Measurements from ENCODE around the gene CALCOCO1. TPM values are rescaled to one million over a fixed set of nuclear protein-coding genes. Genes with fewer than 3 reads are reported as not detected.
"Not testable (repeated sequence)": the region's sequence is repeated elsewhere in the genome, so short reads cannot be mapped to it uniquely, and the experiment has no call there.

CALCOCO1 gene
- polyA plus RNA-seq, 1 donor from 2014 or later: 52.0 TPM

GRCh38 chr12:53729644-53730043, 2.4 kb upstream of the CALCOCO1 start:
- Mint-ChIP-seq H3K36me3 (peaks cover 1% of the 10 kb centered on the region), H3K27me3 (peaks cover 8% of the 10 kb centered on the region), H3K4me1 (peaks cover 9 to 16% (median 11%) of the 10 kb centered on the region in 3 donors), H3K4me3 (no peak overlapping the region), H3K9me3 (no peaks in the 10 kb centered on the region), H3K27ac (no peak overlapping the region)

GRCh38 chr12:53728206-53728605, 954 bp upstream of the CALCOCO1 start:
- H3K27ac Mint-ChIP-seq: peak overlapping the region; percentile 8 to 95 (median 70)
- peak overlapping the region in 3 of 4 donors; percentile 0 to 98 (median 86) for H3K4me3 Mint-ChIP-seq
- H3K4me1 Mint-ChIP-seq: peaks cover 9 to 16% (median 11%) of the 10 kb centered on the region in 3 donors
- peaks cover 1% of the 10 kb centered on the region for H3K36me3 Mint-ChIP-seq
- H3K27me3 Mint-ChIP-seq: peaks cover 8% of the 10 kb centered on the region
- H3K9me3 Mint-ChIP-seq: no peaks in the 10 kb centered on the region

- peaks cover 2% of the 10 kb centered on the region for H3K27me3 Mint-ChIP-seq
- no peaks in the 10 kb centered on the region for H3K9me3 Mint-ChIP-seq
- peak overlapping the region; percentile 8 to 95 (median 70) for H3K27ac Mint-ChIP-seq
- peak overlapping the region; percentile 86 to 100 (median 97) for H3K4me3 Mint-ChIP-seq
- H3K36me3 Mint-ChIP-seq: peaks cover 6% of the 10 kb centered on the region
- H3K4me1 Mint-ChIP-seq: peaks cover 9 to 16% (median 11%) of the 10 kb centered on the region in 3 donors
Observed at GRCh38 chr12:53726946-53727309, 324 bp downstream of the CALCOCO1 start.

GRCh38 chr12:53726341-53726740, 911 bp downstream of the CALCOCO1 start:
- Mint-ChIP-seq H3K4me3 (peak overlapping the region; percentile 67 to 100 (median 91)), H3K36me3 (peaks cover 6% of the 10 kb centered on the region), H3K9me3 (no peaks in the 10 kb centered on the region), H3K27ac (peak overlapping the region in 1 of 3 donors; percentile 57), H3K27me3 (no peaks in the 10 kb centered on the region), H3K4me1 (peaks cover 9 to 16% (median 11%) of the 10 kb centered on the region in 3 donors)

GRCh38 chr12:53725824-53726223, 1.4 kb downstream of the CALCOCO1 start:
- Mint-ChIP-seq H3K36me3 (peaks cover 6% of the 10 kb centered on the region), H3K4me3 (peak overlapping the region in 3 of 4 donors; percentile 79 to 96 (median 86)), H3K27me3 (no peaks in the 10 kb centered on the region), H3K4me1 (peaks cover 9 to 16% (median 11%) of the 10 kb centered on the region in 3 donors), H3K9me3 (no peaks in the 10 kb centered on the region), H3K27ac (no peak overlapping the region)

- Mint-ChIP-seq H3K27me3 (no peaks in the 10 kb centered on the region), H3K27ac (no peak overlapping the region), H3K9me3 (no peaks in the 10 kb centered on the region), H3K4me3 (no peak overlapping the region), H3K36me3 (peaks cover 13% of the 10 kb centered on the region), H3K4me1 (peaks cover 5 to 11% (median 9%) of the 10 kb centered on the region in 3 donors)
Observed at GRCh38 chr12:53722450-53723041, 4.7 kb downstream of the CALCOCO1 start.

- H3K27me3 Mint-ChIP-seq: no peaks in the 10 kb centered on the region
- H3K36me3 Mint-ChIP-seq: peaks cover 16% of the 10 kb centered on the region
- H3K4me1 Mint-ChIP-seq: peaks cover 0 to 2% (median 0%) of the 10 kb centered on the region in 3 donors
- no peaks in the 10 kb centered on the region for H3K9me3 Mint-ChIP-seq
- H3K27ac Mint-ChIP-seq: peak overlapping the region in 1 of 3 donors; percentile 25
- no peak overlapping the region for H3K4me3 Mint-ChIP-seq
Observed at GRCh38 chr12:53720946-53721345, 6.3 kb downstream of the CALCOCO1 start.

- no peaks in the 10 kb centered on the region for H3K9me3 Mint-ChIP-seq
- H3K36me3 Mint-ChIP-seq: peaks cover 16% of the 10 kb centered on the region
- no peaks in the 10 kb centered on the region for H3K27me3 Mint-ChIP-seq
- no peak overlapping the region for H3K4me3 Mint-ChIP-seq
- no peak overlapping the region for H3K27ac Mint-ChIP-seq
- peaks cover 0 to 2% (median 0%) of the 10 kb centered on the region in 3 donors for H3K4me1 Mint-ChIP-seq
Observed at GRCh38 chr12:53719649-53720048, 7.6 kb downstream of the CALCOCO1 start.

- H3K4me3 Mint-ChIP-seq, H3K4me1 Mint-ChIP-seq, H3K9me3 Mint-ChIP-seq, H3K27me3 Mint-ChIP-seq, H3K27ac Mint-ChIP-seq: not testable (repeated sequence)
- peaks cover 16% of the 10 kb centered on the region for H3K36me3 Mint-ChIP-seq
Observed at GRCh38 chr12:53718567-53718966, 8.7 kb downstream of the CALCOCO1 start.

- Mint-ChIP-seq H3K4me3 (no peak overlapping the region), H3K36me3 (peaks cover 18% of the 10 kb centered on the region), H3K4me1 (peaks cover 0 to 2% (median 0%) of the 10 kb centered on the region in 3 donors), H3K27ac (no peak overlapping the region), H3K27me3 (no peaks in the 10 kb centered on the region), H3K9me3 (no peaks in the 10 kb centered on the region)
Observed at GRCh38 chr12:53717319-53717718, 9.9 kb downstream of the CALCOCO1 start.

GRCh38 chr12:53714004-53714403, 13.2 kb downstream of the CALCOCO1 start:
- Mint-ChIP-seq H3K27me3 (no peaks in the 10 kb centered on the region), H3K36me3 (peaks cover 11% of the 10 kb centered on the region), H3K27ac (no peak overlapping the region), H3K4me3 (no peak overlapping the region), H3K4me1 (peaks cover 0 to 6% (median 3%) of the 10 kb centered on the region in 3 donors), H3K9me3 (no peaks in the 10 kb centered on the region)

GRCh38 chr12:53713516-53713915, 13.7 kb downstream of the CALCOCO1 start:
- H3K27me3 Mint-ChIP-seq: no peaks in the 10 kb centered on the region
- H3K27ac Mint-ChIP-seq: no peak overlapping the region
- H3K9me3 Mint-ChIP-seq: no peaks in the 10 kb centered on the region
- peaks cover 0 to 6% (median 3%) of the 10 kb centered on the region in 3 donors for H3K4me1 Mint-ChIP-seq
- H3K4me3 Mint-ChIP-seq: no peak overlapping the region
- peaks cover 11% of the 10 kb centered on the region for H3K36me3 Mint-ChIP-seq

- Mint-ChIP-seq H3K4me1 (peaks cover 0 to 6% (median 3%) of the 10 kb centered on the region in 3 donors), H3K4me3 (no peak overlapping the region), H3K27ac (peak overlapping the region in 2 of 3 donors; percentile 55 to 56), H3K9me3 (no peaks in the 10 kb centered on the region), H3K36me3 (peaks cover 11% of the 10 kb centered on the region), H3K27me3 (peaks cover 7% of the 10 kb centered on the region)
Observed at GRCh38 chr12:53712059-53712643, 15.1 kb downstream of the CALCOCO1 start.

GRCh38 chr12:53710091-53710490, 17.2 kb downstream of the CALCOCO1 start:
- Mint-ChIP-seq H3K27ac (no peak overlapping the region), H3K4me1 (peaks cover 0 to 6% (median 3%) of the 10 kb centered on the region in 3 donors), H3K27me3 (peaks cover 18% of the 10 kb centered on the region), H3K9me3 (no peaks in the 10 kb centered on the region), H3K4me3 (no peak overlapping the region), H3K36me3 (peaks cover 8% of the 10 kb centered on the region)

- Mint-ChIP-seq H3K4me3 (no peak overlapping the region), H3K27ac (no peak overlapping the region), H3K27me3 (peaks cover 21% of the 10 kb centered on the region), H3K36me3 (peaks cover 8% of the 10 kb centered on the region), H3K9me3 (no peaks in the 10 kb centered on the region), H3K4me1 (peaks cover 0 to 6% (median 3%) of the 10 kb centered on the region in 3 donors)
Observed at GRCh38 chr12:53709671-53710070, 17.6 kb downstream of the CALCOCO1 start.

GRCh38 chr12:53706080-53706479, 21.2 kb downstream of the CALCOCO1 start:
- H3K27ac Mint-ChIP-seq: peak overlapping the region in 1 of 3 donors; percentile 37
- H3K9me3 Mint-ChIP-seq: no peaks in the 10 kb centered on the region
- peaks cover 2% of the 10 kb centered on the region for H3K36me3 Mint-ChIP-seq
- H3K4me3 Mint-ChIP-seq: no peak overlapping the region
- peaks cover 0 to 4% (median under 1%) of the 10 kb centered on the region in 3 donors for H3K4me1 Mint-ChIP-seq
- H3K27me3 Mint-ChIP-seq: peaks cover 41% of the 10 kb centered on the region

Measured in IgD-negative memory B cell (primary cell).